Measurements from ENCODE around the gene GRID2.

Gene GRID2

GRCh38 chr4:93373893-93374860 is 1070.4 kb downstream of the GRID2 start:
- no peak for ATAC-seq
- TF ChIP-seq BACH2 (CRISPR knock-in tag; IDR thresholded peaks at IDR 0.05; ENCODE audit: borderline replicate concordance) (no peak), ARNTL (CRISPR knock-in tag; IDR thresholded peaks at IDR 0.05; ENCODE audit: borderline replicate concordance, low read depth) (no peak), ZNF565 (CRISPR knock-in tag; conservative IDR thresholded peaks at IDR 0.05; ENCODE audit: low read depth) (no peak), ZFP3 (CRISPR knock-in tag; IDR thresholded peaks at IDR 0.05) (no peak), RARB (CRISPR knock-in tag; IDR thresholded peaks at IDR 0.05) (no peak), ISL1 (CRISPR knock-in tag; IDR thresholded peaks at IDR 0.05) (no peak), ESRRG (CRISPR knock-in tag; IDR thresholded peaks at IDR 0.05) (no peak), POU6F1 (CRISPR knock-in tag; IDR thresholded peaks at IDR 0.05; ENCODE audit: borderline replicate concordance, low read depth) (no peak), CSDC2 (CRISPR knock-in tag; IDR thresholded peaks at IDR 0.05) (no peak), PATZ1 (CRISPR knock-in tag; IDR thresholded peaks at IDR 0.05; ENCODE audit: borderline replicate concordance) (no peak), TSHZ2 (CRISPR knock-in tag; IDR thresholded peaks at IDR 0.05) (no peak), CSRNP3 (CRISPR knock-in tag; IDR thresholded peaks at IDR 0.05) (no peak), ZNF8 (CRISPR knock-in tag; IDR thresholded peaks at IDR 0.05) (no peak), GLIS3 (CRISPR knock-in tag; IDR thresholded peaks at IDR 0.05) (no peak), PPARA (CRISPR knock-in tag; IDR thresholded peaks at IDR 0.05; ENCODE audit: borderline replicate concordance) (no peak), CREB5 (CRISPR knock-in tag; IDR thresholded peaks at IDR 0.05; ENCODE audit: low read depth) (no peak), TCF4 (CRISPR knock-in tag; IDR thresholded peaks at IDR 0.05; ENCODE audit: borderline replicate concordance) (no peak), SNAI2 (CRISPR knock-in tag; IDR thresholded peaks at IDR 0.05) (no peak), OSR1 (CRISPR knock-in tag; IDR thresholded peaks at IDR 0.05) (no peak)

- ATAC-seq: peak; percentile 81
- TF ChIP-seq TOX (CRISPR knock-in tag; IDR thresholded peaks at IDR 0.05; ENCODE audit: borderline replicate concordance): peak; percentile 51; the same call in 1 of the 2 replicates
- no peak for TF ChIP-seq POU6F1 (CRISPR knock-in tag; IDR thresholded peaks at IDR 0.05; ENCODE audit: borderline replicate concordance, low read depth)
These were observed 1080.5 kb downstream of the GRID2 start for GRCh38 chr4:93384241-93384640.

Measured in SK-N-SH treated with all-trans-retinoic acid at 6 μM for 48 hours (cell line).